IMR-90 (cell line): Measurements from ENCODE around the gene NDEL1. TPM values are rescaled to one million over a fixed set of nuclear protein-coding genes. Genes with fewer than 3 reads are reported as not detected.

Experiments
- ATAC-seq: fragments of 200-7000 bp; cut with Tn5 transposase; 2 replicates; pipeline ENCODE4 v1.9.1; 2020; ENCODE audit warnings: low read depth, mild to moderate bottlenecking, moderate library complexity
- BruUV-seq: library from RNA; stranded (reverse); fragments of 400-500 nt; replicated peaks from 2 replicates; lab custom pipeline; 2021; lab: Mats Ljungman, UMichigan
- CTCF ChIA-PET: fragments of 300-600 bp; formaldehyde crosslinking; extraction: SDS; loops from one replicate; lab custom pipeline; 2021; ENCODE audit warnings: antibody characterized with exemption; lab: Yijun Ruan, JAX
- POLR2A ChIA-PET: fragments of 300-600 bp; sonication (Branson Sonifier 250); formaldehyde crosslinking; loops from one replicate; lab custom pipeline; 2022; ENCODE audit warnings: antibody characterized with exemption; ENCODE audit not compliant: unreplicated experiment; lab: Charles Lee
- DNase-seq: peaks from one replicate; pipeline ENCODE4 v3.0.0; 2013
- H2AFZ ChIP-seq: replicated peaks from 2 replicates; pipeline ENCODE3; 2013; ENCODE audit warnings: low read length, mild to moderate bottlenecking; ENCODE audit not compliant: poor library complexity
- H2AK5ac ChIP-seq: 2 replicates; pipeline ENCODE4 v1.6.1; 2013; ENCODE audit warnings: low read depth, low read length, inconsistent platforms
- H2AK9ac ChIP-seq: replicated peaks from 2 replicates; pipeline ENCODE3; 2013; ENCODE audit warnings: mild to moderate bottlenecking, low read depth, low read length, moderate library complexity; ENCODE audit not compliant: poor library complexity
- H2BK120ac ChIP-seq: 2 replicates; pipeline ENCODE4 v1.6.1; 2013; ENCODE audit warnings: low read depth, low read length, inconsistent platforms
- H2BK15ac ChIP-seq: 3 replicates; pipeline ENCODE4 v1.6.1; 2013; ENCODE audit warnings: low read depth, low read length, inconsistent platforms
- H2BK20ac ChIP-seq: 2 replicates; pipeline ENCODE4 v1.6.1; 2013; ENCODE audit warnings: low read depth, mild to moderate bottlenecking, inconsistent platforms, low read length, moderate library complexity
- H2BK5ac ChIP-seq: 2 replicates; pipeline ENCODE4 v1.6.1; 2013; ENCODE audit warnings: mild to moderate bottlenecking, low read depth, low read length, inconsistent platforms; ENCODE audit not compliant: poor library complexity, severe bottlenecking
- H3K14ac ChIP-seq: replicated peaks from 2 replicates; pipeline ENCODE4 v1.6.1; 2013; ENCODE audit warnings: low read depth, low read length, inconsistent platforms
- H3K18ac ChIP-seq: 2 replicates; pipeline ENCODE4 v1.6.1; 2013; ENCODE audit warnings: low read depth, low read length, control low read depth
- H3K23ac ChIP-seq: 2 replicates; pipeline ENCODE4 v1.6.1; 2013; ENCODE audit warnings: low read depth, low read length, inconsistent platforms
- H3K27ac ChIP-seq: 2 replicates; pipeline ENCODE4 v1.5.1; 2013; ENCODE audit warnings: mild to moderate bottlenecking, control low read depth, low read length; ENCODE audit not compliant: insufficient read depth
- H3K27me3 ChIP-seq: 2 replicates; pipeline ENCODE4 v1.6.1; 2013; ENCODE audit warnings: low read length; ENCODE audit not compliant: control insufficient read depth, insufficient read depth
- H3K36me3 ChIP-seq: 2 replicates; pipeline ENCODE4 v1.6.1; 2013; ENCODE audit warnings: low read length, mixed read lengths; ENCODE audit not compliant: control insufficient read depth, insufficient read depth
- H3K4ac ChIP-seq: 2 replicates; pipeline ENCODE4 v1.6.1; 2013; ENCODE audit warnings: low read depth, low read length, inconsistent platforms
- H3K4me1 ChIP-seq: 2 replicates; pipeline ENCODE4 v1.6.1; 2013; ENCODE audit warnings: low read length, mixed read lengths; ENCODE audit not compliant: control insufficient read depth, insufficient read depth
- H3K4me2 ChIP-seq: 2 replicates; pipeline ENCODE4 v1.6.1; 2013; ENCODE audit warnings: low read depth, mild to moderate bottlenecking, control low read depth, low read length, moderate library complexity
- H3K4me3 ChIP-seq: 2 replicates; pipeline ENCODE4 v1.5.1; 2013; ENCODE audit warnings: low read depth, mild to moderate bottlenecking, control low read depth, low read length, moderate library complexity; ENCODE audit not compliant: insufficient read depth
- H3K56ac ChIP-seq: 2 replicates; pipeline ENCODE4 v1.6.1; 2013; ENCODE audit warnings: low read length, inconsistent platforms; ENCODE audit not compliant: insufficient read depth; ENCODE audit errors: extremely low read depth
- H3K79me1 ChIP-seq, 2 experiments: 2 replicates each; pipeline ENCODE4 v1.6.1; 2013; ENCODE audit warnings: low read length in 2 of 2, inconsistent platforms in 1 of 2, low read depth in 1 of 2
- H3K9ac ChIP-seq: 2 replicates; pipeline ENCODE4 v1.6.1; 2013; ENCODE audit warnings: low read depth, low read length, control low read depth
- H3K9me1 ChIP-seq: 2 replicates; pipeline ENCODE4 v1.6.1; 2013; ENCODE audit warnings: low read length, inconsistent platforms; ENCODE audit not compliant: insufficient read depth
- H3K9me3 ChIP-seq: 2 replicates; pipeline ENCODE4 v1.6.1; 2013; ENCODE audit warnings: low read length; ENCODE audit not compliant: control insufficient read depth, insufficient read depth
- H4K20me1 ChIP-seq: 2 replicates; pipeline ENCODE4 v1.6.1; 2013; ENCODE audit warnings: low read length, inconsistent platforms; ENCODE audit not compliant: insufficient read depth
- H4K5ac ChIP-seq: 2 replicates; pipeline ENCODE4 v1.6.1; 2013; ENCODE audit warnings: mild to moderate bottlenecking, low read depth, low read length, control low read depth
- H4K8ac ChIP-seq, 2 experiments: 2 replicates each; pipeline ENCODE4 v1.6.1; 2013; ENCODE audit warnings: low read depth in 2 of 2, low read length in 2 of 2, control low read depth in 1 of 2, inconsistent platforms in 1 of 2
- H4K91ac ChIP-seq: 2 replicates; pipeline ENCODE4 v1.6.1; 2013; ENCODE audit warnings: low read depth, low read length, inconsistent platforms; ENCODE audit not compliant: insufficient read depth
- BHLHE40 ChIP-seq: fragments of 150-350 bp; IDR thresholded peaks from 2 replicates; pipeline ENCODE4 v1.6.1; 2016; ENCODE audit warnings: mild to moderate bottlenecking, low read depth, low read length
- CEBPB ChIP-seq: IDR thresholded peaks from 2 replicates; pipeline ENCODE4 v1.6.1; 2012; ENCODE audit warnings: low read depth, low read length, improper control_type of control experiment
- CHD1 ChIP-seq: IDR thresholded peaks from 2 replicates; pipeline ENCODE4 v1.6.1; 2012; ENCODE audit warnings: low read depth, low read length, improper control_type of control experiment
- FOS ChIP-seq: fragments of 150-350 bp; IDR thresholded peaks from 2 replicates; pipeline ENCODE4 v1.6.1; 2016; ENCODE audit warnings: low read depth, low read length
- MAFK ChIP-seq: IDR thresholded peaks from 2 replicates; pipeline ENCODE4 v1.6.1; 2012; ENCODE audit warnings: low read depth, low read length, improper control_type of control experiment
- MXI1 ChIP-seq: IDR thresholded peaks from 2 replicates; pipeline ENCODE4 v1.6.1; 2012; ENCODE audit warnings: low read depth, mild to moderate bottlenecking, low read length, moderate library complexity, borderline replicate concordance
- NFE2L2 ChIP-seq: fragments of 150-350 bp; IDR thresholded peaks from 2 replicates; pipeline ENCODE4 v1.6.1; 2016; ENCODE audit warnings: low read depth, mild to moderate bottlenecking, low read length
- POLR2A ChIP-seq: IDR thresholded peaks from 2 replicates; pipeline ENCODE4 v1.6.1; 2012; ENCODE audit warnings: mild to moderate bottlenecking, low read depth, low read length
- RCOR1 ChIP-seq: IDR thresholded peaks from 2 replicates; pipeline ENCODE4 v1.6.1; 2012; ENCODE audit warnings: mild to moderate bottlenecking, low read length, improper control_type of control experiment; ENCODE audit not compliant: insufficient replicate concordance
- RFX5 ChIP-seq: IDR thresholded peaks from 2 replicates; pipeline ENCODE4 v1.8.0; 2012; ENCODE audit warnings: low read depth, mild to moderate bottlenecking, low read length, moderate library complexity
- WGBS, 2 experiments: methylation state at CpG; one replicate each; pipeline versions ENCODE4 v1.1.5 to v1.1.7; 2013; ENCODE audit warnings: missing lambda C conversion rate in 2 of 2; ENCODE audit not compliant: insufficient read length in 1 of 2; ENCODE audit errors: extremely low coverage in 2 of 2; 5-methylcytosine and 5-hydroxymethylcytosine counted together
- dilution Hi-C: fragments of 300-500 bp; cut with HindIII; formaldehyde crosslinking; loops from one replicate; pipeline ENCODE4 v1.14.3; 2018; ENCODE audit warnings: low sequenced_read_pairs; ENCODE audit not compliant: unreplicated experiment
- in situ Hi-C: fragments of 300-500 bp; cut with MboI; formaldehyde crosslinking; loops from 3 replicates; pipeline ENCODE4 v1.14.3; 2019; ENCODE audit warnings: low sequenced_read_pairs, inconsistent platforms, mixed read lengths
- intact Hi-C: fragments of 100-400 bp; cut with micrococcal nuclease; formaldehyde crosslinking; loops from 2 replicates; pipeline ENCODE4 v1.10.0; 2022
- polyA plus RNA-seq, 3 experiments: library from polyadenylated mRNA; depleted of rRNA; stranded (reverse); fragments of >200 nt; gene quantifications; 2 replicates each; pipeline ENCODE4 v1.2.3, GENCODE V29; 2012; ENCODE audit warnings: low replicate concordance in 1 of 3
- total RNA-seq: library from RNA; depleted of rRNA; stranded (reverse); fragments of >200 nt; gene quantifications from 2 replicates; pipeline ENCODE4 v1.2.3, GENCODE V29; 2012
- TF ChIP-seq, protein P1 (sequence below): conservative IDR thresholded peaks from 2 replicates; pipeline ENCODE4 v1.5.1; 2012; ENCODE audit warnings: mild to moderate bottlenecking, low read depth, low read length, improper control_type of control experiment

The NDEL1 gene
- total and polyA plus RNA-seq, 2 of the 4 experiments (the other 2 are of a cell fraction): 28.9 to 95.6 TPM

DNA sequence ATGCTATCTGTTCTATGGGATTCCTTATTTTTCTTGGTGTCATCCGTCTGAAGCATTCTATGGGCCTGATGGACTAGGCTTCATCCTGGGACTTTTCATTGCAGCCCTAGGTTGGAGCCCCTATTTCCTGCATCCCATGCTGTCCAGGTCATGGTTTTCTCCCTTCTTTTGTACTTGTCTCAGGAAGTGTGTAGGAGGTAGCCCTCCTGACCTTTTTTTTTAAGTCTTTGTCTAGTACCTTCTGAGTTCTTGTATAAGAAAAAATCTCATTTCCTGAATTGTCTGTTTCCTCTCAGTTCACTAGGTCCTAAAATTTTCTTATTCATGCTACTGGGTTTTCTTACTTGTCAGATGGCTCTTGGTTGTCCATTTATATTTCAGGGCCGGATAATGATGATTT is 6.0 kb downstream of the NDEL1 start:
- no peak for DNase-seq
- in situ Hi-C loops (no loop called here), intact Hi-C loops (loop anchor here (5.0 kb wide), 1 partner anchor 46 kb away; no protein-coding TSS in a partner anchor), dilution Hi-C loops (no loop called here)
- Histone ChIP-seq H2BK15ac (no peak overlapping the region), H4K5ac (no peak overlapping the region), H4K20me1 (peaks cover 80% of the 10 kb centered on the region), H3K4ac (no peak overlapping the region), H3K9me3 (no peaks in the 10 kb centered on the region), H3K18ac (no peak overlapping the region), H2BK20ac (no peak overlapping the region), H3K27ac (no peak overlapping the region), H2AFZ (no peak overlapping the region), H2BK120ac (no peak overlapping the region), H2BK5ac (no peak overlapping the region), H3K9me1 (peaks cover 4% of the 10 kb centered on the region; the same call in 1 of the 2 replicates), H2AK9ac (no peak overlapping the region), H3K4me1 (peaks cover 2% of the 10 kb centered on the region; the same call in 1 of the 2 replicates), H3K79me1 (peaks cover 13 to 54% of the 10 kb centered on the region in 2 experiments), H3K4me2 (peak overlapping the region; percentile 31; the same call in 1 of the 2 replicates), H3K56ac (no peak overlapping the region), H4K8ac (no peak overlapping the region), H3K4me3 (no peak overlapping the region), H3K27me3 (no peaks in the 10 kb centered on the region), H3K14ac (no peak overlapping the region), H3K36me3 (peaks cover 23% of the 10 kb centered on the region), H4K91ac (no peak overlapping the region), H2AK5ac (no peak overlapping the region), H3K9ac (no peak overlapping the region), H3K23ac (peak overlapping the region; percentile 12; the same call in 1 of the 2 replicates)
- TF ChIP-seq RCOR1 (no peak), BHLHE40 (no peak), MXI1 (no peak), MAFK (no peak), CHD1 (no peak), CEBPB (no peak), NFE2L2 (no peak), RFX5 (no peak), FOS (no peak), POLR2A (no peak)
- TF ChIP-seq, protein P1, sequence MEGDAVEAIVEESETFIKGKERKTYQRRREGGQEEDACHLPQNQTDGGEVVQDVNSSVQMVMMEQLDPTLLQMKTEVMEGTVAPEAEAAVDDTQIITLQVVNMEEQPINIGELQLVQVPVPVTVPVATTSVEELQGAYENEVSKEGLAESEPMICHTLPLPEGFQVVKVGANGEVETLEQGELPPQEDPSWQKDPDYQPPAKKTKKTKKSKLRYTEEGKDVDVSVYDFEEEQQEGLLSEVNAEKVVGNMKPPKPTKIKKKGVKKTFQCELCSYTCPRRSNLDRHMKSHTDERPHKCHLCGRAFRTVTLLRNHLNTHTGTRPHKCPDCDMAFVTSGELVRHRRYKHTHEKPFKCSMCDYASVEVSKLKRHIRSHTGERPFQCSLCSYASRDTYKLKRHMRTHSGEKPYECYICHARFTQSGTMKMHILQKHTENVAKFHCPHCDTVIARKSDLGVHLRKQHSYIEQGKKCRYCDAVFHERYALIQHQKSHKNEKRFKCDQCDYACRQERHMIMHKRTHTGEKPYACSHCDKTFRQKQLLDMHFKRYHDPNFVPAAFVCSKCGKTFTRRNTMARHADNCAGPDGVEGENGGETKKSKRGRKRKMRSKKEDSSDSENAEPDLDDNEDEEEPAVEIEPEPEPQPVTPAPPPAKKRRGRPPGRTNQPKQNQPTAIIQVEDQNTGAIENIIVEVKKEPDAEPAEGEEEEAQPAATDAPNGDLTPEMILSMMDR: no peak
- ChIA-PET POLR2A (no interaction called here), CTCF (interaction anchor here (0.6 kb wide), 1 partner anchor 1090 kb away, joined by 3 read pairs; no protein-coding TSS in a partner anchor)
- no peak for ATAC-seq
- BruUV-seq: no TSS peak
- WGBS, 2 experiments: no CpG with 5 or more reads among the region's 2 CpGs
